WTC11 (cell line): Measurements from ENCODE around the gene IGFBP7. TPM values are rescaled to one million over a fixed set of nuclear protein-coding genes. Genes with fewer than 3 reads are reported as not detected.
"Not testable (repeated sequence)": the region's sequence is repeated elsewhere in the genome, so short reads cannot be mapped to it uniquely, and the experiment has no call there.

Source experiments
- ATAC-seq: fragments of 200-7000 bp; cut with Tn5 transposase; 2 replicates; pipeline ENCODE4 v1.10.0; 2021; ENCODE audit warnings: mild to moderate bottlenecking, moderate library complexity
- CTCF ChIA-PET: fragments of 300-600 bp; sonication (Branson Sonifier 250); formaldehyde crosslinking; loops from one replicate; lab custom pipeline; 2021; ENCODE audit warnings: antibody characterized with exemption; lab: Charles Lee
- POLR2A ChIA-PET: fragments of 350-600 bp; sonication (Branson Sonifier 250); formaldehyde crosslinking; loops from one replicate; lab custom pipeline; 2021; ENCODE audit warnings: antibody characterized with exemption; lab: Charles Lee
- DNase-seq: peaks from one replicate; pipeline ENCODE4 v3.0.0; 2021; ENCODE audit warnings: low spot score
- H3K27ac Mint-ChIP-seq: 2 replicates; pipeline ENCODE4 v1.8.0; 2021; ENCODE audit warnings: mixed read lengths
- H3K27me3 Mint-ChIP-seq: 2 replicates; pipeline ENCODE4 v1.8.0; 2021; ENCODE audit warnings: low read depth, mild to moderate bottlenecking, moderate library complexity, mixed read lengths
- H3K36me3 Mint-ChIP-seq: 2 replicates; pipeline ENCODE4 v1.8.0; 2021; ENCODE audit warnings: mixed read lengths
- H3K4me1 Mint-ChIP-seq: 2 replicates; pipeline ENCODE4 v1.8.0; 2022; ENCODE audit warnings: mixed read lengths
- H3K4me3 Mint-ChIP-seq: 2 replicates; pipeline ENCODE4 v1.8.0; 2021; ENCODE audit warnings: mild to moderate bottlenecking, moderate library complexity, mixed read lengths
- H3K9me3 Mint-ChIP-seq: 2 replicates; pipeline ENCODE4 v1.8.0; 2021; ENCODE audit warnings: mixed read lengths
- EMX1 ChIP-seq: fragments of 250-450 bp; sonication (Bioruptor Pico); IDR thresholded peaks from 2 replicates; pipeline ENCODE4 v1.8.0; 2021; ENCODE audit warnings: mild to moderate bottlenecking
- GABPB1 ChIP-seq: sonication (generic); formaldehyde crosslinking; IDR thresholded peaks from 2 replicates; pipeline ENCODE4 v1.8.1; 2023; ENCODE audit warnings: mild to moderate bottlenecking, missing genetic modification reagents
- GTF2I ChIP-seq: fragments of 250-450 bp; sonication (Bioruptor Pico); conservative IDR thresholded peaks from 2 replicates; pipeline ENCODE4 v1.4.0; 2021; ENCODE audit warnings: mild to moderate bottlenecking
- KAT7 ChIP-seq: sonication (generic); formaldehyde crosslinking; IDR thresholded peaks from 2 replicates; pipeline ENCODE4 v1.8.1; 2023; ENCODE audit warnings: missing genetic modification reagents, mild to moderate bottlenecking, borderline replicate concordance
- MXD4 ChIP-seq: fragments of 250-450 bp; sonication (Bioruptor Pico); IDR thresholded peaks from 2 replicates; pipeline ENCODE4 v1.8.0; 2021; ENCODE audit warnings: mild to moderate bottlenecking, moderate library complexity, borderline replicate concordance
- NFATC4 ChIP-seq: fragments of 250-450 bp; sonication (Bioruptor Pico); IDR thresholded peaks from 2 replicates; pipeline ENCODE4 v1.9.0; 2021; ENCODE audit warnings: mild to moderate bottlenecking
- NFYB ChIP-seq: sonication (generic); formaldehyde crosslinking; conservative IDR thresholded peaks from 2 replicates; pipeline ENCODE4 v1.8.0; 2022; ENCODE audit warnings: low read depth, missing genetic modification reagents
- NR2C2 ChIP-seq: sonication (generic); formaldehyde crosslinking; IDR thresholded peaks from 2 replicates; pipeline ENCODE4 v1.8.0; 2022; ENCODE audit warnings: mild to moderate bottlenecking, missing genetic modification reagents
- RORB ChIP-seq: fragments of 250-450 bp; sonication (Bioruptor Pico); IDR thresholded peaks from 2 replicates; pipeline ENCODE4 v1.9.0; 2021; ENCODE audit warnings: mild to moderate bottlenecking
- SOX15 ChIP-seq: fragments of 250-450 bp; sonication (Bioruptor Pico); IDR thresholded peaks from 2 replicates; pipeline ENCODE4 v1.9.0; 2021; ENCODE audit warnings: mild to moderate bottlenecking
- ZNF281 ChIP-seq: sonication (generic); formaldehyde crosslinking; IDR thresholded peaks from 2 replicates; pipeline ENCODE4 v1.8.0; 2023; ENCODE audit warnings: mild to moderate bottlenecking, missing genetic modification reagents
- ZNF671 ChIP-seq: fragments of 250-450 bp; sonication (Bioruptor Pico); IDR thresholded peaks from 2 replicates; pipeline ENCODE4 v1.8.0; 2021; ENCODE audit warnings: mild to moderate bottlenecking
- total RNA-seq: library from RNA; stranded (reverse); gene quantifications from 3 replicates; pipeline ENCODE4 v1.2.3, GENCODE V29; 2021
- TF ChIP-seq, protein P1 (sequence below): sonication (generic); formaldehyde crosslinking; IDR thresholded peaks from 2 replicates; pipeline ENCODE4 v1.8.1; 2023; ENCODE audit warnings: mild to moderate bottlenecking, missing genetic modification reagents, moderate library complexity
- TF ChIP-seq, protein P2 (sequence below): sonication (generic); formaldehyde crosslinking; IDR thresholded peaks from 2 replicates; pipeline ENCODE4 v1.8.0; 2022; ENCODE audit warnings: mild to moderate bottlenecking, missing genetic modification reagents
- TF ChIP-seq, protein P3 (sequence below): sonication (generic); formaldehyde crosslinking; IDR thresholded peaks from 2 replicates; pipeline ENCODE4 v1.8.1; 2023; ENCODE audit warnings: mild to moderate bottlenecking, missing genetic modification reagents
- TF ChIP-seq, protein P4 (sequence below): fragments of 250-450 bp; sonication (Bioruptor Pico); conservative IDR thresholded peaks from 2 replicates; pipeline ENCODE4 v1.9.0; 2021; ENCODE audit warnings: mild to moderate bottlenecking

Gene IGFBP7
- total RNA-seq, 1 experiment from 2014 or later, result 1.4 TPM

DNA sequence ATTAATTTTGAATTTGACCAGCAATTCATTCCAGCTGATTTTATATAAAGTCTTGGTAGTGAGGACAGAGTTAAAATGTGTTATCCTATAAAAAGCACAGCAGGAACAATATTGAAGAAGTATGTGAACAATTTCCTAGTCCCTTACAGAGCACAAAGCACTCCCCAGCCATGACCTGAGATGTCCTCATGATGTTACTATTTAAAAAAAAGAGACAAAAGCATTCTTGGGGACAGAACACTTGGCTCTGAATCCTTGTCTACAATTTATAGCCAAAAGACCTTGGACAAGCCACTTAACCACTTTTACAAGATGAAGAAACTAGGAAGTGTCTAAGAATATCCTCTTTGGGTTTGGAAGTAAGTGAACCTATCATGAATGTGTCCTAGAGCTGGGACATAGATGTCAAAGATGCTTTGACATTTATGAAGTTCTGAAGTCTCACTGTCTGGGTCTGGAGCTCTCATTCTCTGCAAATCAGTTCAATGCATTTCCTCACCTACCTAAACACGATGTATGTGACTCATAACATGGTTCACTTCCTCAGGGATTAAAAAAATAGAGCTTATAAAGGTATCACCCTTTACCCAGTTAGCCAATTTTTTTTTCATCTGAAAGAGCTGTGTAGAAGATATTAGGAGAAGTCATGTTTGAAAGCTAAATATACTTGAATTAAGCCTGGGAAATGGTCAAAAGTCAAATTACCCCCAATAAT lies 61.4 kb downstream of the IGFBP7 start:
- no peaks in the 10 kb centered on the region for H3K4me1 Mint-ChIP-seq
- TF ChIP-seq ZNF281 (CRISPR knock-in tag), result no peak
- no peak for TF ChIP-seq NR2C2 (CRISPR knock-in tag)
- no peak for TF ChIP-seq KAT7 (CRISPR knock-in tag)
- TF ChIP-seq GABPB1 (CRISPR knock-in tag), result no peak
- no peak for TF ChIP-seq GTF2I (CRISPR knock-in tag)
- TF ChIP-seq, protein P1, sequence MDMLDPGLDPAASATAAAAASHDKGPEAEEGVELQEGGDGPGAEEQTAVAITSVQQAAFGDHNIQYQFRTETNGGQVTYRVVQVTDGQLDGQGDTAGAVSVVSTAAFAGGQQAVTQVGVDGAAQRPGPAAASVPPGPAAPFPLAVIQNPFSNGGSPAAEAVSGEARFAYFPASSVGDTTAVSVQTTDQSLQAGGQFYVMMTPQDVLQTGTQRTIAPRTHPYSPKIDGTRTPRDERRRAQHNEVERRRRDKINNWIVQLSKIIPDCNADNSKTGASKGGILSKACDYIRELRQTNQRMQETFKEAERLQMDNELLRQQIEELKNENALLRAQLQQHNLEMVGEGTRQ (CRISPR knock-in tag), result no peak
- no peak for TF ChIP-seq NFYB (CRISPR knock-in tag)
- POLR2A ChIA-PET, result no interaction called here

DNA sequence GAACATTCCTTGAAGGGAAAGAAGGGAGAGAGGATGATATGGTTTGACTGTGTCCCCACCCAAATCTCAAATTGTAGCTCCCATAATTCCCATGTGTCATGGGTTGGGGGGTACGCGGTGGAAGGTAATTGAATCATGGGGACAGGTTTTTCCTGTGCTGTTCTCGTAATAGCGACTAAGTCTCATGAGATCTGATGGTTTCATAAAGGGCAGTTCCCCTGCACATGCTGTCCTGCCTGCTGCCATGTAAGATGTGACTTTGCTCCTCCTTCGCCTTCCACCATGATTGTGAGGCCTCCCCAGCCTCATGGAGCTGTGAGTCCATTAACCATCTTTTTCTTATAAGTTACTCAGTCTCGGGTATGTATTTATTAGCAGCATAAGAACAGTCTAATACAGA lies 63.1 kb downstream of the IGFBP7 start:
- H3K27ac Mint-ChIP-seq, DNase-seq, H3K36me3 Mint-ChIP-seq, H3K4me3 Mint-ChIP-seq, ATAC-seq, H3K9me3 Mint-ChIP-seq, POLR2A ChIA-PET, H3K27me3 Mint-ChIP-seq, H3K4me1 Mint-ChIP-seq, CTCF ChIA-PET: not testable (repeated sequence)

More for the DNA sequence above, 61.4 kb downstream of the IGFBP7 start:
- CTCF ChIA-PET, result interaction anchor here (0.9 to 1.0 kb wide), 2 partner anchors 11 to 142 kb away, joined by 3 to 5 read pairs; no protein-coding TSS in a partner anchor
- H3K27me3 Mint-ChIP-seq, result no peaks in the 10 kb centered on the region
- peaks cover 9% of the 10 kb centered on the region for H3K9me3 Mint-ChIP-seq
- ATAC-seq (no peak), DNase-seq (no peak)
- H3K27ac Mint-ChIP-seq, result no peak overlapping the region
- H3K36me3 Mint-ChIP-seq, result 0 out of 2 replicates have a peak, but pooled peaks cover 5% of the 10 kb centered on the region
- H3K4me3 Mint-ChIP-seq, result no peak overlapping the region

GRCh38 chr4:57044996-57045395 lies 65.2 kb downstream of the IGFBP7 start:
- POLR2A ChIA-PET, result no interaction called here
- no peak for TF ChIP-seq EMX1
- no peak for TF ChIP-seq MXD4 (CRISPR knock-in tag)
- no peak for TF ChIP-seq RORB (CRISPR knock-in tag)
- TF ChIP-seq, protein P2, sequence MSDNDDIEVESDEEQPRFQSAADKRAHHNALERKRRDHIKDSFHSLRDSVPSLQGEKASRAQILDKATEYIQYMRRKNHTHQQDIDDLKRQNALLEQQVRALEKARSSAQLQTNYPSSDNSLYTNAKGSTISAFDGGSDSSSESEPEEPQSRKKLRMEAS (CRISPR knock-in tag), result no peak
- TF ChIP-seq, protein P3, sequence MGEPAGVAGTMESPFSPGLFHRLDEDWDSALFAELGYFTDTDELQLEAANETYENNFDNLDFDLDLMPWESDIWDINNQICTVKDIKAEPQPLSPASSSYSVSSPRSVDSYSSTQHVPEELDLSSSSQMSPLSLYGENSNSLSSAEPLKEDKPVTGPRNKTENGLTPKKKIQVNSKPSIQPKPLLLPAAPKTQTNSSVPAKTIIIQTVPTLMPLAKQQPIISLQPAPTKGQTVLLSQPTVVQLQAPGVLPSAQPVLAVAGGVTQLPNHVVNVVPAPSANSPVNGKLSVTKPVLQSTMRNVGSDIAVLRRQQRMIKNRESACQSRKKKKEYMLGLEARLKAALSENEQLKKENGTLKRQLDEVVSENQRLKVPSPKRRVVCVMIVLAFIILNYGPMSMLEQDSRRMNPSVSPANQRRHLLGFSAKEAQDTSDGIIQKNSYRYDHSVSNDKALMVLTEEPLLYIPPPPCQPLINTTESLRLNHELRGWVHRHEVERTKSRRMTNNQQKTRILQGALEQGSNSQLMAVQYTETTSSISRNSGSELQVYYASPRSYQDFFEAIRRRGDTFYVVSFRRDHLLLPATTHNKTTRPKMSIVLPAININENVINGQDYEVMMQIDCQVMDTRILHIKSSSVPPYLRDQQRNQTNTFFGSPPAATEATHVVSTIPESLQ, result no peak
- TF ChIP-seq KAT7 (CRISPR knock-in tag), result no peak
- TF ChIP-seq ZNF671 (CRISPR knock-in tag), result no peak
- no peak for TF ChIP-seq SOX15 (CRISPR knock-in tag)
- TF ChIP-seq, protein P4, sequence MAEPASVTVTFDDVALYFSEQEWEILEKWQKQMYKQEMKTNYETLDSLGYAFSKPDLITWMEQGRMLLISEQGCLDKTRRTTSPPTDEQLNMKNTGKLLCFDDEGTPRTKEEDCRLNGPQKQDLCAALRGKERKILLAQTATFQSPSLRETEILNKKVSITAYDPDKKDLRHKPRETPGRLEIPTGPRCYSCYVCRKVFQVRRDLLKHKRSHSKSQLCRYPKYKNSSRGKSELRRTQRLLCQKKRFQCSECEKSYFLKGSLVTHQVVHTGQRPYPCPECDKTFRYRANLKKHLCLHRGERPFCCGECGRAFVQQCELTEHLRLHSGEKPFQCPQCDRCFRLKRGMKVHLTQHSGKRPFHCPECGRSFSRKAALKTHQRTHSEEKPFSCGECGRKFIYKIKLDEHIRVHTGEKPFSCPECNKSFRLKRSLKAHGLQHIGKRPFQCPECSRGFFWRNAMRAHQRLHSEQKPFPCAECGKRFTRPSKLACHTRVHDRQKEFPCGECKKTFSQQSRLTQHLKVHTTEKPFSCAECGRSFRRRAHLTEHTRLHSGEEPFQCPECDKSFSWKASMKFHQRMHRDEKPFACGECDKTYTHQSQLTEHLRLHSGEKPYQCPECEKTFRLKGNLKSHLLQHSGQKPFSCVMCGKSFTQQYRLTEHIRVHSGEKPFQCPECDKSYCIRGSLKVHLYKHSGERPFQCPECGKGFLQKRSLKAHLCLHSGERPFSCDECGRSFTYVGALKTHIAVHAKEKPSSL (CRISPR knock-in tag), result no peak
- TF ChIP-seq NFATC4, result no peak
- Mint-ChIP-seq H3K27ac (no peak overlapping the region), H3K4me3 (no peak overlapping the region), H3K4me1 (peaks cover 5% of the 10 kb centered on the region), H3K9me3 (peaks cover 9% of the 10 kb centered on the region), H3K36me3 (0 out of 2 replicates have a peak, but pooled peaks cover 5% of the 10 kb centered on the region), H3K27me3 (no peaks in the 10 kb centered on the region; the same call in 1 of the 2 replicates)
- CTCF ChIA-PET, result no interaction called here
- ATAC-seq (no peak), DNase-seq (no peak)
